ENCODE results near the gene TSHR.

DNA sequence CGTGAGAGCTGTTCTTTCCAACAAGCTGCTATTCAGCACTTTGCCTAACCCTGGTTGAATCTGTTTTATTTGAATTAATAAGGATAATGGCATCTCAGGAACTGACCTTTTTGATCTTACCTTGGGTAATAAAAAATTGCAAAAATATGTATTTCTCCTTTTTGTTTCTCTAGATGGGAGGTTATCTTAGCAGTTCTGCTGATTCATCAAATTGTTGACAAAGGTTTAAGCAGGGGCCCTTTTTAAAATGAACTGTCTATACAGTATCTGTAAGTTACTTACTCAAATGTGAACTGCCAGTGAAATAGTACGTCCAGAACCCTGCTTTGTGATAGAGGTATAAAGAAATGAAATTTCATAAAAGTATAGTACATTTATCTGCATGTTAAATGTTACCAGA lies 681 bp downstream of the TSHR start:
- TF ChIP-seq ZNF274 (IDR thresholded peaks at IDR 0.05; ENCODE audit: low read depth, low read length) (no peak), POLR2A (IDR thresholded peaks at IDR 0.05; ENCODE audit: borderline replicate concordance, extremely low read depth, insufficient read depth, insufficient read length) (no peak), RAD21 (IDR thresholded peaks at IDR 0.05; ENCODE audit: low read depth) (no peak), EZH2phosphoT487 (IDR thresholded peaks at IDR 0.05; ENCODE audit: borderline replicate concordance) (no peak)
- TF ChIP-seq, protein P1, sequence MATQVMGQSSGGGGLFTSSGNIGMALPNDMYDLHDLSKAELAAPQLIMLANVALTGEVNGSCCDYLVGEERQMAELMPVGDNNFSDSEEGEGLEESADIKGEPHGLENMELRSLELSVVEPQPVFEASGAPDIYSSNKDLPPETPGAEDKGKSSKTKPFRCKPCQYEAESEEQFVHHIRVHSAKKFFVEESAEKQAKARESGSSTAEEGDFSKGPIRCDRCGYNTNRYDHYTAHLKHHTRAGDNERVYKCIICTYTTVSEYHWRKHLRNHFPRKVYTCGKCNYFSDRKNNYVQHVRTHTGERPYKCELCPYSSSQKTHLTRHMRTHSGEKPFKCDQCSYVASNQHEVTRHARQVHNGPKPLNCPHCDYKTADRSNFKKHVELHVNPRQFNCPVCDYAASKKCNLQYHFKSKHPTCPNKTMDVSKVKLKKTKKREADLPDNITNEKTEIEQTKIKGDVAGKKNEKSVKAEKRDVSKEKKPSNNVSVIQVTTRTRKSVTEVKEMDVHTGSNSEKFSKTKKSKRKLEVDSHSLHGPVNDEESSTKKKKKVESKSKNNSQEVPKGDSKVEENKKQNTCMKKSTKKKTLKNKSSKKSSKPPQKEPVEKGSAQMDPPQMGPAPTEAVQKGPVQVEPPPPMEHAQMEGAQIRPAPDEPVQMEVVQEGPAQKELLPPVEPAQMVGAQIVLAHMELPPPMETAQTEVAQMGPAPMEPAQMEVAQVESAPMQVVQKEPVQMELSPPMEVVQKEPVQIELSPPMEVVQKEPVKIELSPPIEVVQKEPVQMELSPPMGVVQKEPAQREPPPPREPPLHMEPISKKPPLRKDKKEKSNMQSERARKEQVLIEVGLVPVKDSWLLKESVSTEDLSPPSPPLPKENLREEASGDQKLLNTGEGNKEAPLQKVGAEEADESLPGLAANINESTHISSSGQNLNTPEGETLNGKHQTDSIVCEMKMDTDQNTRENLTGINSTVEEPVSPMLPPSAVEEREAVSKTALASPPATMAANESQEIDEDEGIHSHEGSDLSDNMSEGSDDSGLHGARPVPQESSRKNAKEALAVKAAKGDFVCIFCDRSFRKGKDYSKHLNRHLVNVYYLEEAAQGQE (IDR thresholded peaks at IDR 0.05; ENCODE audit: low read depth): no peak
- TF ChIP-seq, protein P2, sequence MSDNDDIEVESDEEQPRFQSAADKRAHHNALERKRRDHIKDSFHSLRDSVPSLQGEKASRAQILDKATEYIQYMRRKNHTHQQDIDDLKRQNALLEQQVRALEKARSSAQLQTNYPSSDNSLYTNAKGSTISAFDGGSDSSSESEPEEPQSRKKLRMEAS (IDR thresholded peaks at IDR 0.05): no peak

Data from HCT116 (cell line).